ENCODE results near the gene RPL37.

The RPL37 gene

GRCh38 chr5:40775846-40776657 is 59.0 kb downstream of the RPL37 start:
- no peak overlapping the region for H3K4me2 ChIP-seq (ENCODE audit: insufficient read depth, low read length)
- H3K27me3 ChIP-seq (ENCODE audit: insufficient read depth, low read length, poor library complexity) = no peaks in the 10 kb centered on the region
- no peak for ATAC-seq (ENCODE audit: insufficient read depth, low read depth)
- no peak for DNase-seq
- H3K4me3 ChIP-seq (ENCODE audit: low read depth in 1 of 2, low read length in 2 of 2) = no peak overlapping the region
- H3K4me1 ChIP-seq (ENCODE audit: insufficient read depth, low read length) = no peaks in the 10 kb centered on the region
- TF ChIP-seq CTCF (IDR thresholded peaks at IDR 0.05; ENCODE audit: borderline replicate concordance, extremely low read depth, low read length, poor library complexity, severe bottlenecking) (no peak), EZH2 (IDR thresholded peaks at IDR 0.05; ENCODE audit: borderline replicate concordance, low read depth, low read length, severe bottlenecking) (no peak)
- no peak overlapping the region for H3K9ac ChIP-seq (ENCODE audit: low read depth, low read length)
- no peak overlapping the region for H2AFZ ChIP-seq (ENCODE audit: low read depth, low read length)
- peaks cover 12% of the 10 kb centered on the region for H4K20me1 ChIP-seq (ENCODE audit: insufficient read depth, low read length)
- no peaks in the 10 kb centered on the region for H3K9me3 ChIP-seq (ENCODE audit: insufficient read depth, low read length, severe bottlenecking)
- peaks cover 39% of the 10 kb centered on the region for H3K79me2 ChIP-seq (ENCODE audit: insufficient read depth, low read length)
- H3K27ac ChIP-seq (ENCODE audit: low read length) = no peak overlapping the region
- H3K36me3 ChIP-seq (ENCODE audit: insufficient read depth, low read length) = peaks cover 54% of the 10 kb centered on the region
